ENCODE results near the gene CTCFL.

CTCFL gene

GRCh38 chr20:57469418-57470211 lies 55.3 kb downstream of the CTCFL start:
- in situ Hi-C loops (cut with MboI; ENCODE audit: low sequenced_read_pairs): loop anchor here (10.0 kb wide), 1 partner anchor 85 kb away; no protein-coding TSS in a partner anchor

- in situ Hi-C loops (cut with MboI; ENCODE audit: low sequenced_read_pairs): no loop called here
These were observed 56.2 kb downstream of the CTCFL start for GRCh38 chr20:57468523-57469417.

- in situ Hi-C loops (cut with MboI; ENCODE audit: low sequenced_read_pairs): no loop called here
These were observed 57.2 kb downstream of the CTCFL start for GRCh38 chr20:57467742-57468141.

GRCh38 chr20:57465943-57466342 lies 59.0 kb downstream of the CTCFL start:
- in situ Hi-C loops (cut with MboI; ENCODE audit: low sequenced_read_pairs): no loop called here

GRCh38 chr20:57465486-57465885 lies 59.5 kb downstream of the CTCFL start:
- in situ Hi-C loops (cut with MboI; ENCODE audit: low sequenced_read_pairs): no loop called here

- in situ Hi-C loops (cut with MboI; ENCODE audit: low sequenced_read_pairs): no loop called here
These were observed 60.2 kb downstream of the CTCFL start for GRCh38 chr20:57464642-57465211.

- in situ Hi-C loops (cut with MboI; ENCODE audit: low sequenced_read_pairs): no loop called here
These were observed 62.2 kb downstream of the CTCFL start for GRCh38 chr20:57462781-57463180.

- in situ Hi-C loops (cut with MboI; ENCODE audit: low sequenced_read_pairs): no loop called here
These were observed 63.2 kb downstream of the CTCFL start for GRCh38 chr20:57461726-57462125.

GRCh38 chr20:57460781-57461465 lies 64.0 kb downstream of the CTCFL start:
- in situ Hi-C loops (cut with MboI; ENCODE audit: low sequenced_read_pairs): no loop called here

- in situ Hi-C loops (cut with MboI; ENCODE audit: low sequenced_read_pairs): no loop called here
These were observed 65.0 kb downstream of the CTCFL start for GRCh38 chr20:57459897-57460296.

GRCh38 chr20:57459278-57459677 lies 65.7 kb downstream of the CTCFL start:
- in situ Hi-C loops (cut with MboI; ENCODE audit: low sequenced_read_pairs): no loop called here

GRCh38 chr20:57458400-57459160 lies 66.4 kb downstream of the CTCFL start:
- in situ Hi-C loops (cut with MboI; ENCODE audit: low sequenced_read_pairs): no loop called here

GRCh38 chr20:57457243-57458095 lies 67.5 kb downstream of the CTCFL start:
- in situ Hi-C loops (cut with MboI; ENCODE audit: low sequenced_read_pairs): no loop called here

- in situ Hi-C loops (cut with MboI; ENCODE audit: low sequenced_read_pairs): no loop called here
These were observed 68.8 kb downstream of the CTCFL start for GRCh38 chr20:57456116-57456515.

GRCh38 chr20:57455386-57455785 lies 69.6 kb downstream of the CTCFL start:
- in situ Hi-C loops (cut with MboI; ENCODE audit: low sequenced_read_pairs): no loop called here

- in situ Hi-C loops (cut with MboI; ENCODE audit: low sequenced_read_pairs): no loop called here
These were observed 72.9 kb downstream of the CTCFL start for GRCh38 chr20:57451795-57452661.

- in situ Hi-C loops (cut with MboI; ENCODE audit: low sequenced_read_pairs): no loop called here
These were observed 73.5 kb downstream of the CTCFL start for GRCh38 chr20:57451431-57451794.

- in situ Hi-C loops (cut with MboI; ENCODE audit: low sequenced_read_pairs): no loop called here
These were observed 74.0 kb downstream of the CTCFL start for GRCh38 chr20:57450931-57451330.

All from HL-60/S4 treated with phorbol 12-myristate 13-acetate at 8.2 ng/mL for 4 days and 3 days (cell line).